ENCODE results near the gene DPM2. TPM values are rescaled to one million over a fixed set of nuclear protein-coding genes. Genes with fewer than 3 reads are reported as not detected.

DPM2 gene
- total RNA-seq, 1 experiment from 2014 or later, result 128 TPM

DNA sequence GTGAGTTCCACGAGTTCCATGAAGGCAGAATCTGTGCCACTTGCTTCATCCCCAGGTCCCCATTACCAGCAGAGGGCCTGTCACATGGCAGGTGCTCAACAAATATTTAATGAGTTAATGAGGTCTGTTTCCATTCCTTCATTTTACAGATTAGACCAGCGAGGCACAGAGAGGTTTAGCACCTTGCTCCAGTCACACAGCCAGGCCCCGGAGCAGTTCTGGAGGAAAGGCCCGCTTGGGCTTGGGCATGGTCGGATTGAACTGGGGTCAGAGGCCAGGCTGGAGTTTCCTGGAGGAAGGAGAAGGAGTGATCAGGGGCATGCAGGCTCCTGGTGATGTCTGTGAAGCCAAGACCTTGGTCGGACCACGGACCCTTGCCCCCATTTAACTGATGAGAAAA is 16.9 kb downstream of the DPM2 start:
- DNase-seq (ENCODE audit: low read depth), result no peak

DNA sequence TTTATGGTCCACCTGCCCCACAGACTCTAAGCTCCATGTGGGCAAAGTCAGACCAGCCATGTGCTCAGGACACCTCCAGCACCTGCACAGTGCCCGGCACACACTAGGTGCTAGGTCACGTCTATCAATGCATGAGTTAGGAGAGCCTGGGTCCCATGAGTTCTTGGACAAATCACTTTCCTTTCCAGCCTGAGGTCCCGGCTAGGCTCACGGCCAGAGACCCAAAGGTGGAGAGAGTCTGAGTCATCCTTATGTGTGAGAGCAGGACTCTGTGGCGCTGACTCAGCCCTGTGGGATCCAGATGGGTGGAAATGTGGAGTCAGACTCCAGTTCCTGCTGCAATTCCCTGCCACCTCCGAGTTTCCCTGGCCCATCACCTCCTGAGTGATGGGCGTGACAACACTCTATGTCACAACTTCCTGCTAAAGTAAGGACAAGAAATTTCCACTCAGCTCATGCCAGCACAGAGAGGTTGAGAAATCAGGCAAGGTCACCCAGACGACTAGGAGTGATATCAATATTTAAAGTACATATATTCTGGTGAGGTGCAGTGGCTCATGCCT is 18.3 kb downstream of the DPM2 start:
- peak; percentile 100 for DNase-seq (ENCODE audit: low read depth)

DNA sequence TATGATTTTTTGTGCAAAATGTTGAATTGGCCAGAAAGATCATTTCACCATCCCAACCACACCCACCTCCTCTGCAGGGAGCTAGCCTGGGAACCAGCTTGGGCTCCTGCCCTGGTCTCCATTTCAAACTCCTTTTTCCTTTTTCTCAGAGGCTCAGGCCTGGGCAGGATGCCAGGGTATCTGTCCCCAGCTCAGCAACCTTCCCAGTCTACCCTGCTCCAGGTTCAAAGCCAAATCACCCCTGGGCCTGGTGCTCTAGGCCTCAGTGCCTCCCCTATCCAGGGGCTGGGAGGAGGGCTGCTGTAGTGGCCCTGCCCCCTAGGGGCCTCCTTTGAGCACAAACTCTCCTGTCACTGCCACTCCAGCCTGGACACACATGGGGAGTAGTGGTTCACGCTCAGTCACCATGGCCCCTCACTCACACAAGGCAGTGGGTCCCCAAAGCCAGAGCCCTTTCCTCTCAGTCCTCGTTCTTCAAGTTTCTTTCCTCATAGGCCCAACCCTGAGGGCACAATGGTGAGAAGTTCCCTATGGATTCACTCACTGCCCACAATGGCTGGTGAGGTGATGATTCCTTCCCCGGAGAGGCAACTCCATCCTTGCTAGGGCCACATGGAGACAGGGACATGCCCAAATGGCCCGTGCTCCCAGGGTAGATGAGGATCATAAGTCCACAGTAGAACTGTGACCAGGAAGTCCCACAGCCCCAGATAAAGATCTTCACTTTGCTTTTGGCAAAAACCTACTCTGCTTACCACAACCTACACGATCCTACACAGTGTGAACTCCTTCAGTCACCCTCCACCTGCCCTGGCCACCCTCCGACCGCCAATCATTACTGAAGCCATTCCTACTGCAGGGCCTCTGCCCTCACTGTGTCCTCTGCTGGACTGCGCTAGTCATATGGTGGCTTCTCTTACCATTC is 19.2 kb downstream of the DPM2 start:
- peak; percentile 57 for DNase-seq (ENCODE audit: low read depth)

DNA sequence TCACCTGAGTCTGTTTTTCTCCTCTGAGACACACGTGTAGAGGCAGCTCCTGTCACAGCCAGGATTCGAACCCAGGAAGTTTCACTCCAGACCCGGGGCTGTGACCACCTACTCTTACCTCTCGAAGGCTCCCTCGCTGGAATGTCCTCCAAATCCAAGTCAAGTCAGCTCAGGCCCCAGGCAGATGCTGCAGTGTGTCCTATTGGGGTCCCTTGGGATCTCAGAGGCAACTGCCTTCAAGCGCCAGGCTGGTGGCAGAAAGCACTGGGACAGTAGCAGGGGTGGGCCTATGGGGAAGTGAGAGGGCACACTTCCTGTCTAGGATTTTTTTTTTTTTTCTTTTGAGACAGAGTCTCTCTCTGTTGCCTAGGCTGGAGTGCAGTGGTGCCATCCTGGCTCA is 20.1 kb downstream of the DPM2 start:
- no peak for DNase-seq (ENCODE audit: low read depth)

DNA sequence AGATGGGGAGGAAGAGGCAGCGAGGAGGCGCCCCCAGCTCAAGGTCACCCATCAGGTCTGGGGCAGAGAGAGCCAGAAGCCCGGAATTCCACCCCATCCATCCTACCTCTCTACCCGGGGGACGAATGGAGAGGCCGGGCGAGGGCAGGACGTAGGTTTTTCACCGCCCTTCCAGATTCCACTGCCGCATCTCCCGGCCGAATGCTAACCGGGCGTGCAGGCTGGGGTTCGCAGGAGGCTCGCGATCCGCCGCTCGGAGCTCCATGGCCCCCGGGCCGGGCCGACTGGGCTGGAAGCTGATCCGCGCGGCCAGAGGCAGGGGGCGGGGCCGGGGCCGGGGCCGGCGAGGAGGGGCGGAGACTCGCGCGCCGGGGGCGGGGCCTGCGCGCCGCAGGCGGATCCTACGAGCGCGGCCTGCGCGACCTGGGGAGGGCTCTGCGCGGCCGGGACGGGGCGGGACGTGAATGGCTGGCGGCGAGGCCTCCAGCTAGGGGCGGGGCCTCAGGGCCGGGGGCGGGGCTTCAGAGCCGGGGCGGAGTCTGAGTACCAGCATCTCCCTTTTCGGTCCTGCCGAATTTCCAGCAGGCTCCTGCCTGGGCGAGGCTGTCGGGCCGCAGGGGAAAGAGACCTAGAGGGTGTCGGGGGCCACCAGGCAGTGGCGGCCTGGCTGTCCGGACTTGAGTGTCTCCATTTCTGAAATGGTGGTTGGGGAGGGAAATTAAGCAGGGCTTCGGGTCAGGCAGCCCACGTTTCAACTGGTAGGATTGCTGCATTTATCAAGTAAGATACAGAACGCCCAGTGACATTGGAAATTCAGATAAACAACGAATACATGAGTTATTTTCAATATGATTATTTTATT is 20.7 kb downstream of the DPM2 start, which contains the start of gene ST6GALNAC4:
Gene ST6GALNAC4, minus strand, starts transcription at position 322 of the 862 bp plus-strand sequence. CDS start 622 bp downstream, outside the sequence.
- peak; percentile 69 for DNase-seq (ENCODE audit: low read depth)

DNA sequence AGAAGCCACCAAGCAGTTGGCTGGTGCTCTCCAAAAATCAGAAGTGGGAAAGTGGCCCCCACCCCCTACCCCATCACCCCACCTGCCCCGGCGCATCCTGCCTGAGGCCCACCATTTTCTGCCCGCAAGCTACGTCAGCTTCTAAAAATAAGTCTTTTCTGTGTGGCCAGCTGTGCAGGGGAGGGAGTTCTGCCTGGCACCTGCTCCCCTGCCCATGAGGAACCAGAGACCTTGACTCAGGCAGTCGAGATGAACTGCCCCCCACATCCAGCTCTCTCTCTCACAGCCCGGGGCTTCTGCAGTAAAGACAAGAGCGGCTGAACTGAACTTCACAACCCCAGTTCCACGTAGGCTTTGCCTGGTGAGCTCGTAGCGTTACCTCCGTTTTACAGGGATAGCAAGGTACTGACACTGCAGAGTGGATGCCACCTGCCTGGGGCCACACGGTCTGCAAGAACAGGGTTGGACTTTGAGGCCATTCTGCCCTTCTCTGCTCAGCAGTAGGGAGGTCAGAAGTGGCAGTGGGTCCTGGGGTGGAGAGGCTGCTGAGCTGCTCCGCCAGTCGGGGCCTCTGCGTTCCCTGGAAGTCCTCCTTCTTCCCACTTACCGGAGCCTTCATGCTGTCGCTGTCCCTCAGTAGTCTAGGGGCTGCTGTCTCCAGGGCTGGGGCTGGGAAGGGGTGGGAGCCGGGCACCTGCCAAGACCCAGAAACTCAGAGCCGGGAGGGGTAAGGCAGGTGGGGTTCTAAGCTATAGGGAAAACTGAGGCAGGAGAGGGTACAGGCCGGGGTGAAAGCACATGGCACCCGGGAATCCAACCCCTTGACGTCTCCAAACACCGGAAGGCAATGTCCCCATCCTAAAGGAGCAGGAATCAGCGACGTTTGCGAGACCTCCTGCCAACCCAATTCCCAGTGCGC is 21.6 kb downstream of the DPM2 start:
- DNase-seq (ENCODE audit: low read depth), result no peak

DNA sequence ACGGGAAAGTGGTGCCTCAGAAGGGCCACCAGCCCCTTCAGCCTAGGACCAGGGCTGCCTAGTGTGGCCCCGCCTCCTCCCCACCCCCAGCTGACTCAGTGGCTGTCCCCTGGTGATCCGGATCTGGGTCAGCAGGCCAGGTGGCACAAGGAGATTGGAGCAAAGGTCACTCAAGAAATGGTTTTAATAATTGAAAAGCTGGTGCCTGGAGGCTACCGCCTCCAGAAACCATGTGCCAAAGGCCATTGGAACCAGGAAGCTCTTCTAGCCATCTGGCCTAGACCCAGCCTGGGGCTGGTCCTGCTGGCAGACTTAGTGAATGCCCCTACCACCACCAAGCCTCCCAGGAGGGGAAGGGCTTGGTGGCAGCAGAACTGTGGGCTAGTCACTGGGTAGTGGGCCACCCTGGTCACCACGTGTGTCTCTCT is 22.3 kb downstream of the DPM2 start:
- no peak for DNase-seq (ENCODE audit: low read depth)

DNA sequence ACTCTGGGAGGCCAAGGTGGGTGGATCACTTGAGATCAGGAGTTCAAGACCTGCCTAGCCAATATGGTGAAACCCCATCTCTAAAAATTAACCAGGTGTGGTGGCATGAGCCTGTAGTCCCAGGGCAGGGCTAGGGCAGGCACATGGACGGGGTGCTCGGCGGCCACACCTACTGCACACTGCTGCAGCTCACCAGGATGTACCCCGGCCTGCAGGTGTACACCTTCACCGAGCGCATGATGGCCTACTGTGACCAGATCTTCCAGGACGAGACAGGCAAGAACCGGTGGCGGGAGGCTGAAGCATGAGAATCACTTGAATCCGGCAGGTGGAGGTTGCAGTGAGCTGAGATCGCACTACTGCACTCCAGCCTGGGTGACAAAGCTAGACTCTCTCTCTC is 24.0 kb downstream of the DPM2 start:
- no peak for DNase-seq (ENCODE audit: low read depth)

DNA sequence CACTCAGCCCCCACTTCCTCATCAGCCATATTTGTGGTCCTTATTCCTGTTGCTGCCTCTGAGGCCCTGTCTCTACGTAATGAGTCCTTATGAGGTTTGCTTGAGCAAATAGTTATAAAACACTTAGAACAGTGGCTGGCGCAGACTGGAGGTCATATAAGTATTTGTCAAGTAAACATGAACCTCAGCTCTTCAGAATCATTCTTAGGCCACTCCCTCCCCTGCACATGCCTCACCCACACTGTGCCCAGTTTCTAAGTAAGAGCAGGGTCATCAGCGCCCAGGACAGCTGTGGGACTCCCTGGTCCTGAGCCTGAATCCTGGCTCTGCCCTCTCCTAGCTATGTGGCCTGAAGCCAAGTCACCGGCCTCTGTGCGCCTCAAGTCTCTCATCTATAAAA is 24.8 kb downstream of the DPM2 start:
- no peak for DNase-seq (ENCODE audit: low read depth)

DNA sequence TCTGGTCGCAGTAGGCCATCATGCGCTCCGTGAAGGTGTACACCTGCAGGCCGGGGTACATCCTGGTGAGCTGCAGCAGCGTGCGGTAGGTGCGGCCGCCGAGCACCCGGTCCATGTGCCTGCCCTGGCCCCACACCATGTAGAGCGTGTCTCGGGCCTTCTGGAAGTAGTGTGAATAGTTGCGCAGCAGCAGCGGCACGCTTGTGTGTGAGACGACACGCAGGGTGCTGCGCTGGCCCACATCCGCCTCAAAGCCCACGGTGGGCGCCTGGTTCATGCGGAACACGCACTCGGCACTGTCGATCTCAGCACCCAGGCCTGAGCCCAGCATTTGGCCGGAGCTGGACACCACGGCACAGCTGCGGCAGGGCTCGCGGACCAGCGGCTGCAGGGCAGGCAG is 25.4 kb downstream of the DPM2 start:
- DNase-seq (ENCODE audit: low read depth), result no peak

DNA sequence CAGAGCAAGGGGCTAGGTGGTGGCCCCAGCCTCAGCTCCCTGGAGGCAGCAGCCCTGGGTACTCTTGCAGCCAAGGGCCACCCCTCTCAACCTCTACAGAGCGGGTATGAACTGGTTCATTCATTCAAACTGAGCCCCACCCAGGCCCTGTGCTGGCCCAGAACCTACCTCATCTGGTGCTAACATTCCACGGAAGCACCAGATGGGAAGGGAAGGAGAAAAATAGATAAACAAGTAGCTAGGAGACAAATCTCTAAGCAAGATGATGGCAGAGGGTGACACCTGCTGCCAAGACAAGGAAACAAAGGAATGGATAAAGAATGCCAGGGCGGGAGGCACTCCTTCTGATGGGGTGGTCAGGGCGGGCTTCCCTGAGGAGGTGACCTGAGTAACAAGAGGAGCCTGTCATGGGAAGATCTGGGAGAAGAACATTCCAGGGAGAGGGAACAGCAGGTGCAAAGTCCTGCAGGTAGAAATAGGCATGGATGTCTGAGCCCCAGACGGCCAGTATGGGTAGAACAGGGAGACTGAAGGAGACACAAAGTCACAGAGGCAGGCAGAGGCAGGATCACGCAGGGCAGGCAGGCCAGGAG is 26.9 kb downstream of the DPM2 start:
- DNase-seq (ENCODE audit: low read depth), result peak; percentile 37

DNA sequence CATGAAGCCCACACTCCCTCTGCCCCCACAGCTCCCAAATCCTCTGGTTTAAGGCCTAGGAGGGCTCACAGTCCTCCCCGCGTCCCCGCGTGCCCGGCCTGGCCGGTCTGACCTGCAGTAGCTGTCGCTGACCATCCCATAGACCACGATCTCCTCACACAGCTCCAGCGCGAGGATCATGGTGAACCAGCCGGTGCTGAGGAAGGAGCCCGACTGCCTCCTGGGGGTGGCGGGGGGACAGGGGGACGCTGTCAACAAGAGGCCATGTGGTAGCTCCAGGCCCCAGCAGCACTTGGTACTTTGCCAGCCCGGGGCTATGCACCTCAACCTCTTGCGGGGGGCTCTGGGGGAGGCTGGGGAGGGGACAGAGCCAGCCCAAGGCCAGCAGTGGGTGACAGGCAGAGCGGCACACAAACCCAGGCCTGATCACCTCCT is 27.8 kb downstream of the DPM2 start:
- no peak for DNase-seq (ENCODE audit: low read depth)

DNA sequence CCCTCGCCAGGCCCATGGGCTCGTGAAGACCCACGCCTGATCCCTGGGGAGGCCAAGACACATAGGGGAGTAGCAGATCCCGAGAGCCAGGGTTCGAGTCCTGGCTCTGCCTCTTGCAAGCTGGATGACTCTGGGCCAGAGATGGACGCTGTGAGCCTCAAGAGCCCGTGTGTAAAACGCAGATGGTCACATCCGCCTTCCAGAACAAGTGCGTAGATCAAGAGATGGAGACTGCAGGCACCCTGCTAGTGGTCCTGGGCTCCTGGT is 29.1 kb downstream of the DPM2 start:
- DNase-seq (ENCODE audit: low read depth), result no peak

DNA sequence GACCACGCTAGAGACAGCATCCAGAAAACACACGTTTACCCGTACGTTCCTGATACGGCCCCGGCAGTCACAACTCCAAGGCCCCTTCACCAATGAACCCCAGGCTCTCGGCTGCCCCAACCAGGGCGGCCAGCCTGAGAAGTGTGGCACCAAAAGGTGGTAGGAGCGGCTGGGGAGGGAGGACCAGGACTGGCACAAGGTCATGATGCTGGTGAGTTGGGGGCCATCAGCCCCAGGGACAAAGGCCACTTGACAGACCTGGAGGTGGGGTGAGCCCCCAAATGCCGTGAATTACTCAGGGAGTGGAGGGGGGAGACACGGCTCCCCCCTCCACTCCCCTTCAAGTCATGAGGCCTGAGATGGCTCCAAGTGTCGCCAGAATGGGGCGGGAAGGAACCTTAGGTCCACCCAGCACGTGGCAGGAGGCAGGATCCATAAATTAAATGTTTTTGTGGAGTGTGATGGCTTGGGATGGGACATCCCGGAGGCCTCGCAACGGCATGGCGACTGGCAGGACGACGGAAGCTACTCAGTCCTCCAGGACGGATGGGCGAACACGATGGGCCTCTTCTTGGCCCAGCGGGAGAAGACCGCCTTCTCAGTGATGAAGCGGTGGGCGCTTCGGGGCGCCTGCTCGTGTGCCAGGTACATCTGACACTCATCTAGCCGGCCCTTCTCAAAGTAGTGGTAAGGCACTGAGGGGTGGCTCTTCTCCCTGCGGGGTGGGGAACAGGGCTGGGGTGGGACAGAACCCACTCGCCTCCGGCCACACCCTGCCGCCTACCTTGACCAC is 29.6 kb downstream of the DPM2 start:
- no peak for DNase-seq (ENCODE audit: low read depth)

DNA sequence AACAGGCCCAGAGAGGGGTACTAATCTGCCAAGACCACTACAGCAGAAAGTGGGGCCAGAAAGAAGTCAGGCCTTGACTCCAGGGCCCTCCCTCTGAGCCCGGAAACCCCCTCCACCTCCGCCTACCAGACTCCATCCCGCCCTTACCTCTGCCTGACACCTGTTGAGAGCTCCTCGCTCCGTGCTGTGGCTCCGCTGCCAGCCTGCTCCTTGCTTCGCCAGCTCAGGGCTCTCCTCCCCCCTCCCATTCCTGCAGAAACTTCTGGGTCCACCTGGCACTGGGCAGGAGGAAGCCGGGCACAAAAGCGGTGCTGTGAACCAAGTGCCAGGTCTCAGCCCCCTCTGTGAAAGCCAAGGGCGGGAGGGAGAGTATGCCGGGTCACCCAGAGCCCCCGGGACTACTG is 31.9 kb downstream of the DPM2 start:
- no peak for DNase-seq (ENCODE audit: low read depth)

DNA sequence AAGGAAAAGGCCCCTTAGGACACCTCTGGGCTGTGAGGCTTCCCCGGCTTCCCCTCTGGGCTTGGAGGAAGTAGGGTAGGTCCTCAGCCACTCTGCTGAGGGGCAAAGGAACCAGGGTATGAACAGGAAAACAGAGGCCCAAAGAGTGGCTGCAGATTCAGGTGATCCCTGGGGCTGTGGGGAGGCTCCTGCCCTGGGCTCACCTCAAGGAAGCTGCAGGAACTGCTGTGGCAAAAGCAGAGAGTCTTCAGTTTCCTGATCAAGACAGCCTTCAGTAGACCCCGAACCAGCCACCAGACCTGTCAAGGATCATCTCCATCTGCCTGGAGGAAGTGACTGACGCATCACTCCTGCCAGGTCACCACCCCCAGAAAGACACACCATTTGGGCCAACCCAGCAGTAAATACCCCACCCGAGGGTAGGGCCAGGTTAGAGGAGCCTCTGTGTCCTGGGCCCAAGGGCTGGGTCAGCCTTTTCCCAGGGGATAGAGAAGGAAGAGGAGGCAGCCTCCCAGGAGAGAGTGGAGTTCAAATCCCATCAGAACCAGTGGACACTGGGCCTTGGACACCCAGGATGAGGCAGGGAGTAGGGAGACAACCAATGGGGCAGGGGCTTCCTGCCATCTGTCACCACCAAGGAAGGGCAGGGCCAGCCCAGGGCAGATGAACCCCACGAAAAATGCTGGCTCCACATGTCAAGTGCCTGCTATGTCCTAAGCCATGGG is 32.5 kb downstream of the DPM2 start:
- no peak for DNase-seq (ENCODE audit: low read depth)

DNA sequence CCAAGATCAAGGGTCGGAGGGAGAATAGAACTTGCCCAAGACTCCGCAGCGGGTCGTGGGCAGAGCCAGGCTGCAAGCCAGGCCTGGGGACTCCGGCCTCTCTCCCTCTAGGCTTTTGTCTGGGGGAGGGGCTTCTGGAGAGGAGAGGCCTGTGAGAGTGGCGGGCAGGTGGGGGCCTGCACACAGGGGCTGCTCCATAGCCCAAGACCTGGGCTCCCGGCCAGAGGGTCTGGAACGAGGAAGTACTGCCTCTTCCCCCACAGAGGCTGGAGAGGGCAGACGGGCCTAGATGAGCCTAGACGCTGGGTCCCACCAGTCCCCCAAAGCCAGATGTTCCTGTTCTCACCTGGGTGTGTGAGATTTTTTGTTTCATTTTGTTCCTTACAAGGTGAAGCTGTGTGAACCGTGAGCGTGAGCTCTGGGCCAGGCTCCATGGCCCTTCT is 33.1 kb downstream of the DPM2 start:
- no peak for DNase-seq (ENCODE audit: low read depth)

DNA sequence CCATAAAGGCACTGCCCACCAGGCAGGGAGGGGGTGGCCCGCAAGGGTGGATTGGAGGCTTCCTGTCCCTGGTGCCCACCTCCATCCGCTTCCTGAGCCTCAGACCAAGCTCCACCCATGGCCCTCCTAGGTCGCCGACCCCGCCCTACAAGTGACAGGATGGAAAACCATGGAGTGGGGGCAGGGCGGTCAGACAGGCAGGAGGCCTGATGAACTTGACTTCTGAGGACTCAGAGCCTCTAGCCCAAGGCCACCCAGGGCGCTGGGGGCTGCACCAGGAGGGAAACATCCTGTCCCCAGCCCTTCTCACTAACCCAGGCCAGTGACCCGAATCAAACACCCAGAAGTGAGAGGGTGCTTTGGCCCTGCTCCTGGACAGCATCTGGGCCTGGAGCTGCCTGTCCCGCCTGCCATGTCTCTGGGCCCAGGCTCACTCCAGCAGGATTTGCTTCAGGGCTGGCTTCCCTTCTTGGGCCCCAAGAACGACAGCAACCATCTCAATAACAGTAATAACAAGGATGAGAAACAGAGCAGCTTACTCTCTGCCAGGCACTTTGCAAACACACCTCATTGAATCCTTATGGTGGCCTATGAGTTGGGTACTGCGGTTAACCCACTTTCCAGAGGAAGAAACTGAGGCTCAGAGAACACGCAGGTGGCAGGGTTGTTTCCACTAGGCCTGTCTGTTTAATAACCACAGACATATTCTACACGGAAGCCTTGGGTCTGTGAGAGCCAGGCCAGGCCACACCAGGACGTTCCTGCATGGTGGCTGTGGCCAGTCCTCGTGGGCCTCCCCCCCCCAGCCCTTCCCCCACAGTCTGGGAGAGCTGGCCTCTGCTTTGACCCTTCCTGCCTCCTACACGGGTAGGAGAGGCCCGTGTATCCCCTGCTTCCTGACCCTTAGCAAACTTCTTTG is 33.8 kb downstream of the DPM2 start:
- DNase-seq (ENCODE audit: low read depth), result no peak

All from HT1080 (cell line).